Nephron progenitor cell (in vitro differentiated cells): ENCODE data around the gene COX7B2.

ENCODE experiments used
- DNase-seq: peaks from one replicate; pipeline ENCODE4 v3.0.0; 2021
- H3K27ac Mint-ChIP-seq: 2 replicates; pipeline ENCODE4 v1.8.0; 2021; ENCODE audit warnings: mild to moderate bottlenecking, moderate library complexity, mixed read lengths
- H3K27me3 Mint-ChIP-seq: 2 replicates; pipeline ENCODE4 v1.8.0; 2021; ENCODE audit warnings: mild to moderate bottlenecking, low read depth, mixed read lengths; ENCODE audit not compliant: poor library complexity
- H3K36me3 Mint-ChIP-seq: 2 replicates; pipeline ENCODE4 v1.8.0; 2021; ENCODE audit warnings: low read depth, mixed read lengths
- H3K4me1 Mint-ChIP-seq: 2 replicates; pipeline ENCODE4 v1.8.0; 2021; ENCODE audit warnings: mixed read lengths
- H3K4me3 Mint-ChIP-seq: 2 replicates; pipeline ENCODE4 v1.8.0; 2021; ENCODE audit warnings: mild to moderate bottlenecking, moderate library complexity, mixed read lengths
- H3K9me3 Mint-ChIP-seq: 2 replicates; pipeline ENCODE4 v1.8.0; 2021; ENCODE audit warnings: mild to moderate bottlenecking, moderate library complexity, mixed read lengths
- TF ChIP-seq, protein P1 (sequence below): fragments of 200-600 bp; sonication (generic); IDR thresholded peaks from 2 replicates; pipeline ENCODE4 v1.5.0; 2021; ENCODE audit warnings: antibody characterized with exemption

Gene COX7B2

GRCh38 chr4:46830971-46831454, 78.0 kb downstream of the COX7B2 start:
- TF ChIP-seq, protein P1, sequence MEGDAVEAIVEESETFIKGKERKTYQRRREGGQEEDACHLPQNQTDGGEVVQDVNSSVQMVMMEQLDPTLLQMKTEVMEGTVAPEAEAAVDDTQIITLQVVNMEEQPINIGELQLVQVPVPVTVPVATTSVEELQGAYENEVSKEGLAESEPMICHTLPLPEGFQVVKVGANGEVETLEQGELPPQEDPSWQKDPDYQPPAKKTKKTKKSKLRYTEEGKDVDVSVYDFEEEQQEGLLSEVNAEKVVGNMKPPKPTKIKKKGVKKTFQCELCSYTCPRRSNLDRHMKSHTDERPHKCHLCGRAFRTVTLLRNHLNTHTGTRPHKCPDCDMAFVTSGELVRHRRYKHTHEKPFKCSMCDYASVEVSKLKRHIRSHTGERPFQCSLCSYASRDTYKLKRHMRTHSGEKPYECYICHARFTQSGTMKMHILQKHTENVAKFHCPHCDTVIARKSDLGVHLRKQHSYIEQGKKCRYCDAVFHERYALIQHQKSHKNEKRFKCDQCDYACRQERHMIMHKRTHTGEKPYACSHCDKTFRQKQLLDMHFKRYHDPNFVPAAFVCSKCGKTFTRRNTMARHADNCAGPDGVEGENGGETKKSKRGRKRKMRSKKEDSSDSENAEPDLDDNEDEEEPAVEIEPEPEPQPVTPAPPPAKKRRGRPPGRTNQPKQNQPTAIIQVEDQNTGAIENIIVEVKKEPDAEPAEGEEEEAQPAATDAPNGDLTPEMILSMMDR, result no peak
- DNase-seq, result no peak
- no peaks in the 10 kb centered on the region for H3K36me3 Mint-ChIP-seq
- H3K4me1 Mint-ChIP-seq, result no peaks in the 10 kb centered on the region
- H3K9me3 Mint-ChIP-seq, result peaks cover 12% of the 10 kb centered on the region
- no peak overlapping the region for H3K4me3 Mint-ChIP-seq
- no peak overlapping the region for H3K27ac Mint-ChIP-seq
- peaks cover 4% of the 10 kb centered on the region for H3K27me3 Mint-ChIP-seq

GRCh38 chr4:46820154-46820553, 88.9 kb downstream of the COX7B2 start:
- no peak overlapping the region for H3K27ac Mint-ChIP-seq
- peaks cover 2% of the 10 kb centered on the region for H3K27me3 Mint-ChIP-seq
- H3K36me3 Mint-ChIP-seq, result no peaks in the 10 kb centered on the region
- peaks cover 6% of the 10 kb centered on the region for H3K9me3 Mint-ChIP-seq
- TF ChIP-seq, protein P1, result no peak
- no peaks in the 10 kb centered on the region for H3K4me1 Mint-ChIP-seq
- H3K4me3 Mint-ChIP-seq, result no peak overlapping the region
- no peak for DNase-seq

GRCh38 chr4:46819095-46819494, 90.0 kb downstream of the COX7B2 start:
- DNase-seq, result no peak
- Mint-ChIP-seq H3K4me1 (no peaks in the 10 kb centered on the region), H3K27me3 (peaks cover 2% of the 10 kb centered on the region), H3K9me3 (no peaks in the 10 kb centered on the region), H3K36me3 (no peaks in the 10 kb centered on the region), H3K4me3 (no peak overlapping the region), H3K27ac (no peak overlapping the region)
- TF ChIP-seq, protein P1, result no peak

DNA sequence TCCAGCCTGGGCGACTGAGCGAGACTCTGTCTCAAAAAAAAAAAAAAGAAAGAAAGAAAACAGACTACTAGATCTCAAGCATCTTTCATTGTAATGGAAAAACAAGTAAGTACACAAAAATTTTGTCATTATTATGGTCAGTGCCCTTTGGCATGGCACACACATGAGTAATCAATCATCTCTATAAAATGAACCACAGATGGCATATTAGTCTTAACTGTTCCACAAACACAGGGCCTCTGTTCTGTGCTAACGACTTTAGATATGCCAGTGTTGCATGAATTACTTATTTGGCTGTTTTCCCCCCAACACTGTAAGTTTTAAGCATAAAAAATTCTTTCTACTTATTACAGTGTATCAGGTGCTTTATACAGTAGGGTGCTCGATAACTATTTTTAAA, 90.4 kb downstream of the COX7B2 start:
- peaks cover 2% of the 10 kb centered on the region for H3K27me3 Mint-ChIP-seq
- TF ChIP-seq, protein P1, result no peak
- H3K27ac Mint-ChIP-seq, result no peak overlapping the region
- no peak for DNase-seq
- no peak overlapping the region for H3K4me3 Mint-ChIP-seq
- H3K36me3 Mint-ChIP-seq, result no peaks in the 10 kb centered on the region
- no peaks in the 10 kb centered on the region for H3K9me3 Mint-ChIP-seq
- H3K4me1 Mint-ChIP-seq, result no peaks in the 10 kb centered on the region

GRCh38 chr4:46817806-46818205, 91.2 kb downstream of the COX7B2 start:
- no peak overlapping the region for H3K4me3 Mint-ChIP-seq
- peaks cover 6% of the 10 kb centered on the region for H3K27me3 Mint-ChIP-seq
- H3K36me3 Mint-ChIP-seq, result no peaks in the 10 kb centered on the region

More at GRCh38 chr4:46817806-46818205, 91.2 kb downstream of the COX7B2 start:
- TF ChIP-seq, protein P1, result no peak
- H3K27ac Mint-ChIP-seq, result no peak overlapping the region
- H3K4me1 Mint-ChIP-seq, result no peaks in the 10 kb centered on the region
- no peak for DNase-seq
- no peaks in the 10 kb centered on the region for H3K9me3 Mint-ChIP-seq
